Muscle layer of duodenum (tissue), 2 donors: ENCODE data around the gene BCAS3.
A peak's percentile ranks its signal among the peaks of the same experiment; 100 is the strongest.

ENCODE experiments used
- H3K27ac ChIP-seq: one replicate; pipeline ENCODE4 v1.7.0; 2013; ENCODE audit warnings: mild to moderate bottlenecking, low read length
- H3K27me3 ChIP-seq: one replicate; pipeline ENCODE4 v1.7.0; 2013; ENCODE audit warnings: low read depth, mild to moderate bottlenecking, control low read depth, low read length
- H3K36me3 ChIP-seq, 2 donors: one replicate each; pipeline ENCODE4 v1.7.0; 2013; ENCODE audit warnings: low read length in 2 of 2, control low read depth in 1 of 2, mild to moderate bottlenecking in 1 of 2; ENCODE audit not compliant: insufficient read depth in 2 of 2, control insufficient read depth in 1 of 2
- H3K4me1 ChIP-seq, 2 donors: one replicate each; pipeline ENCODE4 v1.7.0; 2013; ENCODE audit warnings: low read length in 2 of 2, mild to moderate bottlenecking in 2 of 2, control low read depth in 1 of 2, moderate library complexity in 1 of 2; ENCODE audit not compliant: insufficient read depth in 2 of 2, control insufficient read depth in 1 of 2
- H3K4me3 ChIP-seq, 2 donors: one replicate each; pipeline ENCODE4 v1.7.0; 2013; ENCODE audit warnings: low read length in 2 of 2, low read depth in 1 of 2, mild to moderate bottlenecking in 1 of 2
- H3K9me3 ChIP-seq, 2 donors: one replicate each; pipeline ENCODE4 v1.7.0; 2013; ENCODE audit warnings: low read length in 2 of 2, control low read depth in 1 of 2, mild to moderate bottlenecking in 1 of 2; ENCODE audit not compliant: control insufficient read depth in 1 of 2
- donor health status: healthy.

Gene BCAS3

DNA sequence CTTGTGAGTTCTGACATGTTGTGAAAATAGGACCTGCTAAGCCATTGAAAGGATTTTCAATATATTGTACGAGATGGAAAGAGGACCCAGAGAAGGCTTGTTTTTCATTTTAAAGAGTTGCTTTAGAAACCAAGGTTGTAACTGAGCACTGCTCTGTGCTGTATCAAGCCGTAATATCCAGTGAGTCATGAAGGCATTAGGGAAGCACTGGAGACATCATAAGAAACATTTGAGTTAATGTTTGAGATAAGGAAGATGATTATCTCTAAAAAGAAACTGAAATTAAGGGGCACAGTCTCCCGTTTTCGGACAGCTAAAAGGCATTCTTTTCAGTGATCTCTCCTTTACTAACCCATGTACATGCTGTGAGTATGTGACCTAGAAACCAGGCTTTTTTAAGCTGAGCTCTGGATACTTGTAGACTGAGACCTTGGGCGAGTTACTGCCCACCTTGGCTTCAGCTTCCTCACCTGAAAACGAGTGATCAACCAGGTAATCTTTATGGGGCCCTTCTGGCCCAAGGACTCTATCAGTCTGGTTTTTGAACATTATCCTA, 572.8 kb downstream of the BCAS3 start:
- no peak overlapping the region for H3K27ac ChIP-seq
- no peaks in the 10 kb centered on the region for H3K9me3 ChIP-seq
- H3K4me1 ChIP-seq, result peaks cover 23 to 37% of the 10 kb centered on the region in 2 donors
- H3K36me3 ChIP-seq, result no peaks in the 10 kb centered on the region
- no peaks in the 10 kb centered on the region for H3K27me3 ChIP-seq
- H3K4me3 ChIP-seq, result no peak overlapping the region

DNA sequence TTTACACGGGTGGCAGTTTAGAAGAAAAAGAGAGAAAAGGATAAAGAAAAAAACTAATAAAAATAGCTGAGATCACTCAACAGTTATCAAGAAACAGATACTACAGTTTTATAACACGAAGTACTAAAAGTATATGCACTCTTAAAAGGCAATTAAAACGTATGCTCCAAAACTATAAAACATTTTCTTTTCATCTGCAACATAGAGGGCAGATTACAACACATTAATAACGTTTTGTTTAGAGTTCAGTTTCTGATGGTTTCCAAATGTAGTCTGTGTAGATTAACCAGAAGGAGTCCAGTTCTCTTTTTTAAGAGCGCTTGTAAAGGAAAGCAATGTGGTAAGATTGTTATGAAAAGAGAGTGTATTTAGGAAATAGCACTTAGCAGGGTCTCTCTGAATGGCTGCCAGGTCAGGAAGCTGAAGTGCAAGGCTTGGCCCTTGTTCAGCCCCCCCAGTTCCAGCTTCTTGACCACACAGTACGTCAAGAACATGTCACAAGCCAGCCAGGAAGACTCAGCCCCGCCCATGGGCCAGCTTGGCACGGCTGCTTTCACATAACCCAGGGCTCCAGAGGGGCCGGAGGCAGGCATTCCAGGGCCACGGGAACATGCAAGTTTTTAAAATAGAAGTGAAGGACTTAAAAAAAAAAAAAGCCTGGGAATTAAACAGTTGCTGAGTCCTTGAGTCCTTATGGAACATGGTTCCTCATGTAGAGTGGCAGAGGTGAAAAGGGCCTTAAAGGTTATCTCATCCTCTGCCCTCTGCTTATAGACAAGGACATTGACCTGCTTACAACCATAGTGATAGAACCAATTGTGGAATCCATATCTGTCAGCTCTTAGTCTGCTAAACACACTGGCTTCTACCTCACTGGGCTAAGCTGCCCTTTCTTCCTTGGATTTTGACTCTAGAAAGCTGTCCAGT, 574.6 kb downstream of the BCAS3 start:
- peak overlapping the region; percentile 74 for H3K27ac ChIP-seq
- H3K4me1 ChIP-seq, result peaks cover 23 to 37% of the 10 kb centered on the region in 2 donors
- peak overlapping the region in 1 of 2 donors; percentile 20 for H3K4me3 ChIP-seq
- no peaks in the 10 kb centered on the region for H3K36me3 ChIP-seq
- H3K27me3 ChIP-seq, result no peaks in the 10 kb centered on the region
- no peaks in the 10 kb centered on the region for H3K9me3 ChIP-seq

DNA sequence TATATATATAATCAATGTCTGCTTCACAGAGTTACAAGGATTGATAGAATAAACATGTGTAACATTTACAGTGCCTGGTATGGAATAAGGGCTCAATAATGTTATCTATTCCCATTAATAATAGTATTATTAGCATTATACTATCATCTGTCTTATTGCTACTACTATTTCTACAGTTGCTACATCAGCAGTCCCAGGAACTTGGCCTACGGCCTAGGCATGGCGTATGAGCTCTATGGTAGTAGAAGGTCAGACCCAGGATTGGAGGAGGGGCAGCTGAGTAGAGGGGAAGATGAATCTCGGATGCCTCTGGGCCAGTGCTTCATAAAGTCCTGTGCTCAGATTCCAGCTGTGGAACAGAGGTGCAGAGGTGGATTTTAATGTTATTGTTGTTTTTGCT, 575.7 kb downstream of the BCAS3 start:
- H3K9me3 ChIP-seq, result no peaks in the 10 kb centered on the region
- peak overlapping the region; percentile 50 for H3K27ac ChIP-seq
- peaks cover 21 to 30% of the 10 kb centered on the region in 2 donors for H3K4me1 ChIP-seq
- H3K27me3 ChIP-seq, result no peaks in the 10 kb centered on the region
- no peaks in the 10 kb centered on the region for H3K36me3 ChIP-seq
- H3K4me3 ChIP-seq, result no peak overlapping the region

DNA sequence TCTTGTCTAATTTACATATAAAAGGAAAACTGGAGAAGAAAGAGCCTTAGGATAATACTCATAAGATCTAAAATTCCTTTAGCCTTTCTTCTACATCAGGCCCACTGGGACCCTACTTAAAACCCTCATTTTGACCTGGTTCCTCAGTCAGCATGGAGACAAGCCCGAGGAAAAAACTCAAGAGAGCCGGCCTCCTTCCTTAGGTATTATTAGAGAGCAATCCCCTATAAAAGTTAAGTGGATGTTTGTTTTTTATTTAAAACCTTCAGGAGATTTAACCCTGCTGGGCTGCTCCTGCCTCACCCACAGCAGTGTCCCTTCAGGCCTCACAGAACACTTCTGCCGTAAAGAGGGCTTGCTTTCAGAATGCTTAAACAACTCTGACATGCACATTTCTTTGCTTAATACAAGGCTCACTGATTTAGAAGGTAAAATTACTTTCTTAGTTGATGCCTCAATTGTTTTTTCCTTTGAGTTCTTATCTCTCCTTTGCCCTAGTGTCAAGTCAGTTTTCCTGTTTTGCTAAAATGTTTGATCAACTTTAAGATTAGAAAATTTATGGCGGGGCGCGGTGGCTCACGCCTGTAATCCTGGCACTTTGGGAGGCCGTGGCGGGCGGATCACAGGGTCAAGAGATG, 576.4 kb downstream of the BCAS3 start:
- H3K27ac ChIP-seq, result peak overlapping the region; percentile 50
- H3K36me3 ChIP-seq, result no peaks in the 10 kb centered on the region
- no peaks in the 10 kb centered on the region for H3K9me3 ChIP-seq
- H3K4me3 ChIP-seq, result no peak overlapping the region
- H3K4me1 ChIP-seq, result peaks cover 17 to 30% of the 10 kb centered on the region in 2 donors
- no peaks in the 10 kb centered on the region for H3K27me3 ChIP-seq

DNA sequence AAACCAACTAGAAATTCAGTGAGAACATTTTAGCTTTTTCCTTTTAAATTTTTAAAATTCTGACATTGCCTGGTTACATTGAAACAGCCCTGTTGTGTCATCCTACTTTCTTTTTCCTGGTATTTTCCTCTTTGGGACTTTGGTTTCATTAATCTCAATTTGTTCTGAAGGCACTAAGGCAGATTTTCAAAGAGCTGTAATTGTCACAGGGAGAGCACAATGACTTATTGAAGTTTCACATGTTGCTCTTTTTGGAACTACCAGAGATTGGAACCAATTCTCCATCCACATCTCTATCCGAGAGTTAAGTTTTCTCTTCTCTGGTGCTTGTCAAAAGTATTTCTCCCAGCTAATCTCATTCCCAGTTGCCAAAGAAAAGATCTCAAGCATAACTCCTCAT, 577.3 kb downstream of the BCAS3 start:
- Histone ChIP-seq H3K4me3 (no peak overlapping the region), H3K27ac (no peak overlapping the region), H3K9me3 (no peaks in the 10 kb centered on the region), H3K27me3 (no peaks in the 10 kb centered on the region), H3K4me1 (peaks cover 12 to 30% of the 10 kb centered on the region in 2 donors), H3K36me3 (no peaks in the 10 kb centered on the region)

DNA sequence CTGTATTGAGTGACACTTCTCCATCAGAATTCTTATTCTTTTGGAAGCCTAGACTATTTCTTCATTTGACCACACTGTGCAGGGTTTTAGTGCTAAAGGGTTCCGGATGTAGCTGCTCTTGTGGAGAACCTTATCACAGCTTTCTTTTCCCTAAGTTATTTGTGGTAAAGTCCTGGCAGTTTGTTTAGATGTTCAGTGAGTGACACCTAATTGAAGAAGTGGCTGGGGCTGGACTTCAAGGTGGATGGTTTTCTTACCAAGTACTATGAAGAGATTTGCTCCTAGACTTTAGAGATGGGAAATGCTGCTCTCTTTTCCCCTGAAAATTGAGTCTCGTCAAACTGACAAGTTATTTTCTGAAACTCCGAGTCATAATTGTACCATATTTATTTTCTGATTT, 578.0 kb downstream of the BCAS3 start:
- no peak overlapping the region for H3K27ac ChIP-seq

DNA sequence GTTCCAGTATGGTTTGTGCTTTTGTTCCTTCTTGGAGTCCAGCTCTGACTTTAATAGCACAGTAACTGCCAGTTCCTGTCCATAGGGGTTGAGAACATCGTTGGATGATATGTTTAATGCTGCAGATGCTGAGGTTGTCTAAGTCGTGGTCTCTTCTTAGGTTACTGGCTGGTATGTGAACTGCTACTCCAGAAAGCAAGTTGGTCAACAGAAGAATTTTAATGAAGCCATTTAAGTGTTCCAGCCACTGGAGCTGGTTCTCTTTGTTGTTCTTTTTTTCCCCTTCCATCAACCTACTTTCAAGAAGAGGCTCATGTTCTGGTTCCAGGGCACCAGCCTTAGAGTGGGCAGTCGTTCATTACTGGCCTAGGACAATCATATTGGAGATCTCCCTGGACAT, 581.7 kb downstream of the BCAS3 start:
- H3K4me1 ChIP-seq, result peaks cover 0 to 5% of the 10 kb centered on the region in 2 donors
- H3K4me3 ChIP-seq, result no peak overlapping the region
- no peak overlapping the region for H3K27ac ChIP-seq
- H3K36me3 ChIP-seq, result no peaks in the 10 kb centered on the region
- H3K27me3 ChIP-seq, result no peaks in the 10 kb centered on the region
- H3K9me3 ChIP-seq, result no peaks in the 10 kb centered on the region

More for the DNA sequence above, 578.0 kb downstream of the BCAS3 start:
- no peaks in the 10 kb centered on the region for H3K27me3 ChIP-seq
- H3K9me3 ChIP-seq, result no peaks in the 10 kb centered on the region
- no peaks in the 10 kb centered on the region for H3K36me3 ChIP-seq
- peaks cover 4 to 24% of the 10 kb centered on the region in 2 donors for H3K4me1 ChIP-seq
- H3K4me3 ChIP-seq, result no peak overlapping the region

DNA sequence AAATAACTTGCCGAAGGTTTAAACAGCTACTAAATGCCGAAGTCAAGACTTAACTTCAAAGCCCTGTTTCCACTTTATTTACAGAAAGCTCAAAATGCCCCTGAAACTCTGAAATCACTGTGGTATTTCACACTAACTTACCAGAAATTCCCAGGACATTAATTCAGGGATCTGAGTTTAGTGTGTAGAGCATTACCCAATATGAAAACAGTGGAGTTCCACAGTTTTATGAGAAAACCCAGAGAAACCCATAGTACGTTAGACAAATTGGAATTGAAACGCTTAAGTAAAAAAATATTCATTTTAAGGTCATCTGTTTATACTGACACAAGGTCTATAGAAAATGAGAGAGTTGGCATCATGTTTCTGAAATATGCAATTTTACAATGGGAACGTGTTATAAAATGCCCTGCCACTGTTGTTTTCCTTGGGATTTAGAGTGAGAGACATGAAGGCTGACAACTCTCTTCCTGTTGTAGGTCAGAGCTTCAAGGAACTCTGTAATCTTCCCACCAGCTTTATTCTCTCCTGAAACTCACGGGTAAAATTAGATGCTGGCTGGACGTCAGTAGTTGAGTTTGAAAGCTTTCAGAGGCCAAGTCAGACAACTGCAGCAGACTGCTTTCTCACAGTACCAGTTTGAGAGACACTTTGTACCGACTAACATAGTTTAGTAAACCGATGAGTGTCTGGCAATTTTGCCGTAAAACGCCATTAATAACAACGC, 582.6 kb downstream of the BCAS3 start:
- Histone ChIP-seq H3K4me1 (peaks cover 0 to 5% of the 10 kb centered on the region in 2 donors), H3K9me3 (no peaks in the 10 kb centered on the region), H3K4me3 (no peak overlapping the region), H3K27me3 (no peaks in the 10 kb centered on the region), H3K27ac (no peak overlapping the region), H3K36me3 (no peaks in the 10 kb centered on the region)

DNA sequence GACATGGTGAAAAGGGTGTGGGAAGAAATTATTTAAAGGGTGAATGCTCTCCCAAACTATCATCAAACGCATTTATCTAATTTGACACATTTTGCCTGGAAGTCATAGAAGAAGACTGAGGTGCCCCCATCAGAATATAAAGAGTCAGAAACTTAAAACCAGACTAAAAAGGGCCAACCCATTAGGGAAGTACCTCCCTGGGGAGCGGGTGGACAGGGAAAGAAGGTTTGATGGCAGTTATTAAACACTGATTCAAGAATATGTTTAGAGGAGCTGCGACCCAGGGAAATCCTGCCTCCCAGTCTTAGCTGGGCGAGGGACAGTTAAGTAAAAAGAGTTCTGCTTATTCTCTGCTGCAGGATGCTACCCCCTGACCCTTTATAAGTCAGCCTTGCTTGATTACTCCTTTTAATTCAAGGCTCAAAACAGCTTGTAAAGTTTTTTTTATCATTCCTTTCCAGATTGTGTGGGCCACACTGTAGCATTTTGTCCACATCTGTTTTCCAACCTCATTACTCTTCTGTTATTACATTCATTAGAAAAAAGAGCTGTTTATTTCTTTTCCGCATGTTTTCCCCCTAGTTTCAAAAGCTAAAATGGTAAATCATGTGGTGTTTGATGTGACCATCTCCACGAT, 583.5 kb downstream of the BCAS3 start:
- Histone ChIP-seq H3K27ac (no peak overlapping the region), H3K4me1 (peaks cover 0 to 5% of the 10 kb centered on the region in 2 donors), H3K27me3 (no peaks in the 10 kb centered on the region), H3K36me3 (no peaks in the 10 kb centered on the region), H3K9me3 (no peaks in the 10 kb centered on the region), H3K4me3 (no peak overlapping the region)

DNA sequence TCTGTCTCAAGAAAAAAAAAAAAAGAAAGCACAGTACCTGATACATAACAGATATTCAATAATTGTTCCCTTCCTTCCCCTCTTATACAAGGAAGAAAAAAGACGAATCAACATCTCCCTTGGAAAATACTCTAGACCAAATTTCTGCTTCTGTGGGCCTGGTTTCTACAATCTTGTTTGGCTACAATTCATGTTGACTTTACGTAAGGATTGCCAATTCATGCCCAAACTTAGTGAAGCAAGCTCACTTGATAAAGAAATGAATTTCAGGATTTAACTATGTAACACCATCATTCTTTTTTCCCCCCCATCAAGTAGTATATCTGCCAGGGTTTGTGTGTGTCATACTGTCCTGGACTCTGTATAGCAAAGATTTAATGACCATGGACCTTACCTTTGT, 587.7 kb downstream of the BCAS3 start:
- Histone ChIP-seq H3K27me3 (no peaks in the 10 kb centered on the region), H3K9me3 (no peaks in the 10 kb centered on the region), H3K36me3 (no peaks in the 10 kb centered on the region), H3K4me1 (peaks cover 0 to 5% of the 10 kb centered on the region in 2 donors), H3K27ac (no peak overlapping the region), H3K4me3 (no peak overlapping the region)
